Type B pancreatic cell (in vitro differentiated cells): Measurements from ENCODE around the gene PHF11. TPM values are rescaled to one million over a fixed set of nuclear protein-coding genes. Genes with fewer than 3 reads are reported as not detected.
A peak's percentile ranks its signal among the peaks of the same experiment; 100 is the strongest.
"Not testable (repeated sequence)": the region's sequence is repeated elsewhere in the genome, so short reads cannot be mapped to it uniquely, and the experiment has no call there.

ENCODE experiments used
- DNase-seq: peaks from one replicate; pipeline ENCODE4 v3.0.0; 2021; ENCODE audit warnings: mixed read lengths; ENCODE audit not compliant: unreplicated experiment; ENCODE audit errors: extremely low spot score
- H3K27ac Mint-ChIP-seq: 2 replicates; pipeline ENCODE4 v1.8.0; 2021; ENCODE audit warnings: mild to moderate bottlenecking, mixed read lengths
- H3K27me3 Mint-ChIP-seq: 2 replicates; pipeline ENCODE4 v1.8.0; 2021; ENCODE audit warnings: mixed read lengths
- H3K36me3 Mint-ChIP-seq: 2 replicates; pipeline ENCODE4 v1.8.0; 2021; ENCODE audit warnings: mixed read lengths
- H3K4me1 Mint-ChIP-seq: one replicate; pipeline ENCODE4 v1.8.0; 2021; ENCODE audit warnings: mixed read lengths; ENCODE audit not compliant: unreplicated experiment
- H3K4me3 Mint-ChIP-seq: 2 replicates; pipeline ENCODE4 v1.8.0; 2021; ENCODE audit warnings: mild to moderate bottlenecking, mixed read lengths
- H3K9me3 Mint-ChIP-seq: 2 replicates; pipeline ENCODE4 v1.8.0; 2021; ENCODE audit warnings: mixed read lengths
- CTCF ChIP-seq: fragments of 200-600 bp; sonication (generic); conservative IDR thresholded peaks from 2 replicates; pipeline ENCODE4 v1.5.0; 2021; ENCODE audit warnings: antibody characterized with exemption, mild to moderate bottlenecking
- total RNA-seq: library from RNA; stranded (reverse); gene quantifications from 2 replicates; pipeline ENCODE4 v1.2.1, GENCODE V29; 2021; ENCODE audit warnings: low replicate concordance

The PHF11 gene
- total RNA-seq, 1 donor from 2014 or later = 18.9 TPM

GRCh38 chr13:49561062-49561410, 65.3 kb downstream of the PHF11 start:
- TF ChIP-seq CTCF = no peak

GRCh38 chr13:49563516-49563915, 67.8 kb downstream of the PHF11 start:
- Mint-ChIP-seq H3K4me1 (peaks cover 5% of the 10 kb centered on the region), H3K4me3 (no peak overlapping the region), H3K9me3 (no peaks in the 10 kb centered on the region), H3K27ac (no peak overlapping the region), H3K36me3 (peaks cover 32% of the 10 kb centered on the region), H3K27me3 (peaks cover 2% of the 10 kb centered on the region)
- DNase-seq = no peak
- no peak for TF ChIP-seq CTCF

More at GRCh38 chr13:49561062-49561410, 65.3 kb downstream of the PHF11 start:
- H3K27me3 Mint-ChIP-seq = peaks cover 2% of the 10 kb centered on the region
- peak overlapping the region; percentile 45 for H3K27ac Mint-ChIP-seq
- H3K9me3 Mint-ChIP-seq = no peaks in the 10 kb centered on the region
- DNase-seq = no peak
- peaks cover 27% of the 10 kb centered on the region for H3K36me3 Mint-ChIP-seq
- H3K4me3 Mint-ChIP-seq = peak overlapping the region; percentile 11
- H3K4me1 Mint-ChIP-seq = peaks cover 5% of the 10 kb centered on the region

- not testable (repeated sequence) for DNase-seq, H3K27ac Mint-ChIP-seq, H3K4me3 Mint-ChIP-seq, H3K27me3 Mint-ChIP-seq, H3K9me3 Mint-ChIP-seq
- peaks cover 12% of the 10 kb centered on the region for H3K4me1 Mint-ChIP-seq
- H3K36me3 Mint-ChIP-seq = peaks cover 21% of the 10 kb centered on the region
Observed at GRCh38 chr13:49565461-49565860, 69.7 kb downstream of the PHF11 start.

GRCh38 chr13:49566461-49566860, 70.7 kb downstream of the PHF11 start:
- DNase-seq = no peak
- no peak overlapping the region for H3K27ac Mint-ChIP-seq
- H3K9me3 Mint-ChIP-seq = no peaks in the 10 kb centered on the region
- H3K4me3 Mint-ChIP-seq = no peak overlapping the region
- no peak for TF ChIP-seq CTCF
- H3K36me3 Mint-ChIP-seq = peaks cover 21% of the 10 kb centered on the region
- peaks cover 2% of the 10 kb centered on the region for H3K27me3 Mint-ChIP-seq
- peaks cover 10% of the 10 kb centered on the region for H3K4me1 Mint-ChIP-seq

GRCh38 chr13:49567491-49567890, 71.7 kb downstream of the PHF11 start:
- no peaks in the 10 kb centered on the region for H3K9me3 Mint-ChIP-seq
- peaks cover 21% of the 10 kb centered on the region for H3K36me3 Mint-ChIP-seq
- peaks cover 2% of the 10 kb centered on the region for H3K27me3 Mint-ChIP-seq
- TF ChIP-seq CTCF = no peak
- no peak overlapping the region for H3K4me3 Mint-ChIP-seq
- H3K27ac Mint-ChIP-seq = no peak overlapping the region
- H3K4me1 Mint-ChIP-seq = peaks cover 10% of the 10 kb centered on the region
- no peak for DNase-seq

GRCh38 chr13:49569993-49570689, 74.4 kb downstream of the PHF11 start:
- no peak for TF ChIP-seq CTCF
- H3K4me3 Mint-ChIP-seq = no peak overlapping the region
- peaks cover 19% of the 10 kb centered on the region for H3K36me3 Mint-ChIP-seq
- H3K9me3 Mint-ChIP-seq = no peaks in the 10 kb centered on the region
- DNase-seq = no peak
- H3K4me1 Mint-ChIP-seq = peaks cover 10% of the 10 kb centered on the region
- H3K27me3 Mint-ChIP-seq = no peaks in the 10 kb centered on the region
- H3K27ac Mint-ChIP-seq = no peak overlapping the region
